HG03432 (cell line): ENCODE measurements around the gene VEGFB.

ENCODE experiments used
- ATAC-seq: cut with Tn5 transposase; IDR thresholded peaks from one replicate; pipeline ENCODE4 v1.9.1; 2021; ENCODE audit warnings: mild to moderate bottlenecking, moderate library complexity; ENCODE audit not compliant: unreplicated experiment

Gene VEGFB

DNA sequence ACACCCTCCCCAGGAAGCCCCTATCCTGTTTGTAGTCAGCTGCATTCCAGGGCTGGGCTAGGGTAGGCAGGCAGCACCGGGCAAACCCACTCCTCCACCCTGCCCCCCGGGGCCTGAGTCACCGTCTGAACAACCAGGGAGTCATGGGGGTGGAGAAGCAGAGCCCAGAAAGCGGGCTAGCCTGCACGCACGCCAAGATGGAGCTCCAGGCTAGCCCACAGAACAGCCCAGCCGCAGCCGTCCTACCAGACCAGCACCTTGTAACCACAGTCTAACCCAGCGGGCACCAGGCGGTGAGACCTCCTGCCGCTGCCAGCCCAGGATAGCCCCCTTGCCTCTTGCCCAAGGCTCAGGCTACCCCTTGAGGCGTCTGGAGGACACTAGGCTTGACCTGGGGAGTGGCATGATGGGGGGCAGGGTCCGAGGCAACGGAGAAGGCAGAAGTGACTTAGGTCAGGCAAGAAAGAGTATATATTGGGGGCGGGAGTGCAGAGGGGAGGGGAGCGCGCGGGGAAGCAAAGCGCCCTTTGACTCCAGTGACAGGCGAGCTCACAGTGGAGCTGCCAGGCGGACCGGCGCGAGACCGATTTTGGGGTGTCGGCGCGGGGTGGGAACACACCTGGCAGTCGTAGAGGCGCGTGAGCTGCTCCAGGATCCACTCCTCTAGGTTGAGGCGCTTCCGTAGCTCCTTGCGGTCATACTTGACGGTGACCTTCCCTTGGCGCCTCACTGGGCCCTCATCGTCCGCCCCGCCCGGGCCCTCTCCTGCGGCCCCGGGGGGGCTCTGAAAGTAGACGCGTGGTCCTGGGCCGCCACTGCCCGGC, 11.6 kb downstream of the VEGFB start:
- no peak for ATAC-seq

DNA sequence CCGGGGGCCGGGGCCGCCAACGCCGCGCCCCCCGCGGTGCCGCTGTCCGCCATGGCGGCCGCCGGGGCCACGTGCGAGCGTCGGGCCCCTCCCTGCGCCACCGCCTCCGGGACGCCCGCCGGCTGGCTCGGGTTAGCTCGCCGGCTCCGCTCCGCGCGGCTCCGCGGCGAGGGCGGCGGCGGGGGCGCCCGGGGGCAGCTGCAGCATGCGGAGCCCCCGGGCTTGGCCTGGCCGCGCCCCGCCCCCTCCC, 12.2 kb downstream of the VEGFB start:
- ATAC-seq = peak; percentile 9

DNA sequence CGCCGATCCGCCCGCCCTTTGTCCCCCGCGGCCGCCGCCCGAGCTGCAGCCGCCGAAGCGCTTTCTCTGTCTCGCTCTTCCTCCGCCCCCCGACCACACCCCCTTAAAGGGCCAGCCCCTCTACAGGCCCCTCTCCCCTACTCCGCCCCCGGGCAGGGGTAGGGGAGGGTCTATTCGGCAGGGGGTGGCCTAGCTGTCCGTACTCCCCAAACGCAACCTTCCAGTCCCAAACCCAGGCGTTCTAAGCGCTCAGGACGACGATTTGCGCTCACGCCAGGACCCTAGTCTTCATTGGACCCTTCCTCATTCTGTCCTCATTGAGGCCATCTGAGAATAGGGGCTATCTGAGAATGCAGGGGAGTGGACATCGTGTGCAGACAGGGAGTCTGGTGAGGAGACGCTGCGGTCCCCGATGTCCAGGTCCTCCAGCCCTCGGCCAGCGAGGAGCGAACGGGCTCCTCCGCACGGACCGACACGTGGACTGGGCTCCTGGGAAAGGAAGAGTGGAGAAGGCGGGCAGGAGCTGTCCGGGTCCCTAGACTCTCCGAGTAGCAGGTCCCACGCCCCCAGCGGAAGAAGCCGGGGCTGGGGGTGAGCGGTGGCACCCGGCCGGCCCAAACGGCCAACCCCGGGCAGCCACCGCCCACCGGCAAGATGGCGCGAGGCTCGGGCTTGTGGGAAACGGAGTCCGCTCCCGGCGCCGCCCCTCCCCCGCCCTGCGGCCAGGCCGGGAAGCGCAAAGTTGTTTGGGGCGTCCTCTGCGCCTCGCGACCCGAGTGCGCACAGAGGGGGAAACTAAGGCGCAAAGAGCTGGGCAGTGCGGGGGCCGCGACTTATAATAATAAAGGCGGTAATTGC, 12.7 kb downstream of the VEGFB start, which contains the start of gene PPP1R14B:
TSS of gene PPP1R14B (minus strand) at position 73 of the 858 bp plus-strand sequence. CDS start 270 bp downstream, outside the sequence.
- ATAC-seq = peak; percentile 43

DNA sequence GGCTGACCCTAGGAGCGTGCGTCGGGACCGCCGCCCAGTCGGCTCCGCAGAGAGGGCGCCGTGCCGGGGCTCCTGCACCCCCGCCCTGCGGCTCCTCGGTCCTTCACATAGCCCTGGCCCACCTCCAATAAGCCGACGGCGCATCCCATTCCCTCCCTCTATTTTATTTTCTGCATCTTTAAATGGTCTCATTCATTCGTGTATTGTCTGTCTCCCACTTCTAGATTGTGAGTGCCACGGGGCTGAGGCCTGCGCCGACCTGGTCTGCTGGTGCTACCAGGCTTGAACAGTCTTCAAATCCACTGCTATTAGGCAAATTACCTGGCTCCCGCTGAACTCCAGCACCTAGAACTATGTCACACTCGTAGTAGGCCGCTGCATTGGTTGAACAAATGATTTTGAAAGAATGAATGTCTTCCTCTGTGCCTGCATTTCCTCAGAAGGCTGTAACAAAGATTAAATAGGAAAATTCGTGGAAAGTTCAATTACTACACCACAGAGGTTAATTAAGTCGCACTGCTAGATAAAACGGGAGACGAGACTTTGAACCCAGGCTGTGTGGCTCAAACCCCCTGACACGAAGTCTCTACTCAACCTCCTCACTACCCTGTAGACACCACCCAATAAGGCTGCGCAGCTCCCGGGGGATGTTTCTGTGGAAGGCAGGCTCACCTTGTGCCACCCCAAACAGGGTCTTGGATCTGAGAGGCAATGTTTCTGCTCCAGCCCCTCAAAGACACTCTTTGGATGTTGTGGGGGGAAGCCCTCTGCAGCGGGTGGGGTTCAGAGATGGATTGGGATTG, 13.5 kb downstream of the VEGFB start:
- ATAC-seq = no peak

DNA sequence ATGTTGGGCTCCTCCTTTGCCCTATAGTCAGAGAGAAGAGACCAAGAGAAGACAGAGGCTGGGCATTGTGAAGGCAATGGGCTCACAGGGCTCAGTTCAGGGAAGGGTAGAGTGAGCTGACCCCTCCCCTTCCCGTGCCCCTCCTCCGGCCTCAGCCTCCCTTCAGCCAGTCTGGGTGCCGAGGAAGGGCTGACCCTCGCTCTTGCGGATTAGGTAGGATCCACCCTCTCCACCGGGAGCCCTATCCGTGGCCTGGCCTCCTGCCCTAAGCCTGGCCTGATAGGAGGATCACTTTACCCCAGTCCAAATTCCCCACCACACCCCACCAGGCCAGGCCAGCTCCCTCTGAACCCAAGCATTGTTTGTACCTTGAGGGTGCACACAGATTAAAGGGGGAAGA, 14.2 kb downstream of the VEGFB start:
- no peak for ATAC-seq

DNA sequence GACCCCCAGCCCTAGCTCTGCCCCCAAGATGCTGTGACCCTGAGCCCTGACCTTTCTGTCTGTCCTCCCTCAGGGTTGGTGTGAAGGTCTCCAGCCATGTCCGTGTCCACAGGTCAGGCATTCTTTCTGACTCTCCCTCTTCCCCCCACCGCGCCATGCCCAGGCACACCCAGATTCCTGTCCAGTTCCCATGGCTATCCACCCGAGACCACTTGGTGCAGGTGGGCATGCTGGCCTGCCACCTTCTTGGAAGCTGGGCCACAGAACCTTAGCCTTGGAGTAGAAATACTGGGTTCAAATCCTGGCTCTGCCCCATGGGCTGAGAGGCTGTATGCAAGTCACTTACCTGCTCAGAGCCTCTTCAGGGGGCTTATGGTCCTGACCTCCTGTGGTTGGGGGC, 14.7 kb downstream of the VEGFB start:
- ATAC-seq = no peak

DNA sequence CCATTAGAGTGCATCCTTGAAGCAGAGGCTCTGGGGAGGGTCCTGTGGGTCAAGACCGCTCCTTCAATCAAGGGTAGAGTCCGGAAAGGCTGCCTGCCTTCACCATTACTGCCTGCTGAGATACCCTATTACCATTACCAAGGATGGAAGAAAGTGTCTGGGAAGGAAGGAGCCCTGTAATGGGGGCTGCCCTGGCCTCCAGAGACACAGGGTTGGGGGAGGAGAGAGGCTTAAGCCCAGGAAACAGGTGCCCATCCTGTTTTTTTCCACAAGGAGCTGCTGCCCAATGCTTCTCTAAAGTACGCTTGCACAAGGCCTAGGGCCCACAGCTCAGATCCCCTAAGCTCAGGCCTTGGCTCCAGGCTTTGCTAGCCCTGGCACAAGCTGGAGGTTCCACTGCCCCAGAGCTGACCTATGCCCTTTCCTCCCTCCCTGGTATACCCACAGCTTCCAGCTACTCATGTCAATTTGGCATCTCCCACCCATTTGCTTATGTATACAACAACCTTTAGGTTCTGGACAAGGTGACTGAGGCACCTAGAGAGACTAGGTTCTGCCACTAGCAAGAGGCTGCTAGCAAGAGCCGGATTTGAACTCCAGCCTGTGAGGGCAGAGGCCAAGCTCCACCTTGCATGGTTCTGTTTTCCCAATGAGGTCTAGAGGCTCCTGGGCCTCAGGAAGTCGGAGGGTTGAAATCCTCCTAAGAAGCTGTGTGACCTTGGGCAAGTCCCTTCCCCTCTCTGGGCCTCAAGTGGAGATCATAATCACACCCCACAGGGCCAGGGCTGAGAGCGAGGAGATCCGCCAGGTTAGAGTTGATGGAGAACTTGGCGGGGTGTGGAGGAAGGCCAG, 15.4 kb downstream of the VEGFB start:
- no peak for ATAC-seq

DNA sequence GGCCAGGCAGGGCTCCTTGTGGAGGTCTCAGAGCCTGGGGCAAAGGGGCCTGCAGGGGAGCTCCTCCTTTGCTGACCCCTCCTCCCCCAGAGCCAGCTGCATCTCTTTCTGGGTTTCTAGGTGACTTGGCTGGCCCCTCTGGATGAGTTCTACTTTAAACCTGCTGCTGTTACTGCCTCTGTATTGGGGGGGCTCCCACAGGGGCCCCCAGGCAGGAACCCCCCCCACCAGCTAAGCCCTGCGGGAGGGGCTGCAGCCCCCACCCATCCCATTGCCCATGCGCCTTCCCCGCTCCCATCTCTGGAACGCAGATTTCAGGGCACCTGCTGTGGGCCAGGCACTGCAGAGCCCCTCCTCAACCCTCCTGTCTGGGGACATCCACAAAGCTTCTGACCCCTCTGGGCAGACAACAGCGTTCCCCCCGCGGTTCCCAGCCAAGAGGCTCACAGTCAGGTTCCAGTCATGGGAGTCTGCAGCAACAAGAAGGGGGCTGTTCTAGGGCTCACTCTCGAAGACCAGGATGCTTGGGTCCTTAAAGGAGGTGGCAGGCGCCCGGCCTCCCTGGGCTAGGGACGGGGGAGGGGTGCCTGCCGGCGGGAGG, 16.1 kb downstream of the VEGFB start:
- no peak for ATAC-seq

DNA sequence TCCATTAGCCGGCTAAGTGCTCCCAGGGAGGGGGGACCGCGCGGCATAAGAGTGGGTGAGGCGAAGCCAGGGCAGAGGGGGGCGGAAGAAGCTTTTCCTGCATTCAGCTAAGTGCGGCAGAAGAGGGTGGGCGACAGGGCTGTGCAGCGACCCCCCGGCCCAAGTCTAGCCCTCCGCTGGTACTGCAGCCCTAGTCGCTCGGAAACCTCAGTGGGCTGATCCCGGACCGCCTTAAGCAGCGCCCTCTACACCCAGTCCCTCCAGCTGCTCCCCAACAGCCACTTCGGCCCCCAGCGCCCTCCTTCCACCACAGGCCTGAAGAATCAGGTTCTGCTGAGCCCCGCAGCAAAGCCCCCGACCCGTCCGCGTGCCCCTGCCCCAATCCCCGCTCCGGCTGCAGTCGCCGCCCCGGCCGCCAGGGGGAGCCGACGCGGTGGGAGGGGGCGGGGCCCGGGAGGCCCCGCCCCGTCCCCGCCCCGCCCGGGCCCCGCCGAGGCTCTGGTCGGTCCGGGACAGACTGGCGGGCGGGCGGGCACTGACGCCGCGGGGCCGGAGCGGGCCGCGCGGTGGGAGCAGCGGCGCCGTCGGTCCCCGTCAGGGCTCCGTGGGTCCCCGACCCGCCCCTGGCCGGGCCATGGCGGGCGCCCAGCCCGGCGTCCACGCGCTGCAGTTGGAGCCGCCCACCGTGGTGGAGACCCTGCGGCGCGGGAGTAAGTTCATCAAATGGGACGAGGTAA, 16.8 kb downstream of the VEGFB start, which contains the start of gene PLCB3:
TSS of gene PLCB3 (plus strand) at position 515 of the 737 bp plus-strand sequence. CDS start at position 635, 120 bp downstream.
- ATAC-seq = peak; percentile 51

DNA sequence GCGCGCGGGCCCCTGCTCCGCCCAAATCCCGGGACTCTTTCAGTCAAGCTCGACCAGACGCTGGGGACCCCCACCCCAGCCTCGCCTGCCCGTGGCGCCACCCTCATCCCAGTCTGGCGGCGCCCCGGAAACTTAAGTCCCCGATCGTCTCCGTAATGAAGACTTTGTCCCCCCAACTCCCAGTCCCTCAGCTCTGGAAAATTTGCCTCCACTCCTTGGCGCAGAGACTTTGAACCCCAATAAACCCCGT, 17.3 kb downstream of the VEGFB start:
- no peak for ATAC-seq

DNA sequence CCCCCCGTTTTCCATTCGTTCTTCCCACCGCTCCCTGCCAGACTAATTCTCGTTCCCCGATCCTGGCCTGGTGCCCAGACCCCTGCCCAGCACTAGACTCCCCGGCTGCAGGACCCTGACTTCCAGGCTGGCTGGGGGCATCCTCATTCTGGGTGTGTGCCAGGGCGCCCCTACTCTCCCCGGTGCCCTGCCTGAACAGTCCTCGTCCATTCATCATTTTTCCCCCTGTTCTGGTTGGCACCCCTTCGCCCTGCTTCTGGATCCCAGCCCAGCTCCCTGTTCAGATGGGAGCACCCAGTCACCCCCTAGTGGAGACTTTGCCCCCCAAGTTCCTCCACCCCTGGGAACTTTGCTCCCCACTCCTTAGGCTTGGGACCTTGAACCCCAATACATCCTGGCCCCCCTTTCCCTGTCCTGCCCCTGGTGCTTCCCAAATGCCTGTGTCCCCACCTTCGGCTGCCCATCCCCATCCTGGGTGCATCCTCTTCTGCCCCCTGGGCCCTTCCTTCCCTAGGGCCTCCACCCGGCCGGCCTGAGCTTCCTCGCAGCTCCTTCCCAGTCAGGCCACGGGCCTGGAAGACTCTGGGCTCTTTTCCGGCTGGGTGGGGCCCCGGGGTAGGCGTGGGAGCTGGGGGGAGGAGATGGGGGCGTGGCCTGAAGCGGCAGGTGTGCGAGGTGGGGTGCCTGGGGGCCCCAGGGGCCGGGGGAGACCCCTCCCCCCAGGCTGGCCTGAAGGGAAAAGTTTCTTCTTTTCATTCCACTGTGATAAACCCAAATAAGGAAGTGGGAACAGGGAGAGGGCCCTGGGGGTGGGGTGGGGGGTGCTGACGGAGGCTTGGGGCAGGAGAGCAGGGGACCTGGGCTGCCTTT, 17.9 kb downstream of the VEGFB start:
- no peak for ATAC-seq

DNA sequence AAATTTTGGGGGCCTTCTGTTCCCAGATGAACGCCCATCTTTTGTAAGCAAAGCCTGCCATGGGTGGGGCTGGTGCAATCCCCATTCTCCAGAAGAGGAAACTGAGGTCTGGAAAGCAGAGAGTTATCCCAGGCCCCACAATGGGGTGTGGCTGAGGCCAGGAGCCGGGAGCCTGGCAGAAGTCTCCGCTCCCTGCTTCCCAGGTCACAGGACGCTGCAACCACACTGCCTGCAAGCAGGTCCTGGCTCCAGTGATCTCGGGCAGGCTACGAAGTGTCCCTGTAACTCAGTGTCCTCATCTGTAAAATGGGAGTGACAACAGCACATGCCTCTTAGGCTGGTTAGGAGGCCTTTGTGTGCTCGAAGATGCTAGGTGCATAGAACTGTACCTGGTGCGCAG, 18.7 kb downstream of the VEGFB start:
- no peak for ATAC-seq

DNA sequence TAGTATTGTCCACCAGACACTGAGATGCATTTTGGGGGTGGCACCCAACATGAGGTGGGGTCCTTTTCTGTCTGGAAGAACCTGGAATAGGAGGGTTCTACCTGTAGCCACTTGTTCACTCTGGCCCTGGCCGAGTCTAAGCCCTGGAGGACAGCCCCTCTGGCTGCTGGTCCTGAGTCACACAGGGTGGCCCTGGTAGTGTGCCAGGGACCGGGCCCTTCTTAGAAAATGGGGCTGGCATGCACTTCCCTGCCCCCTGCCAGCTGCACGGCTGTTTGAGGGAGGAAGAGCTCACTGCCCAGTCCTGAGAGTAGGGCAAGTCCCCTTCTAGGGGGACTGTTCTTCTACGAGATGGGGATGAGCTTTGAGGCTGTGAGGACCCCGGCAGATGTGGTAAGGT, 19.1 kb downstream of the VEGFB start:
- no peak for ATAC-seq

DNA sequence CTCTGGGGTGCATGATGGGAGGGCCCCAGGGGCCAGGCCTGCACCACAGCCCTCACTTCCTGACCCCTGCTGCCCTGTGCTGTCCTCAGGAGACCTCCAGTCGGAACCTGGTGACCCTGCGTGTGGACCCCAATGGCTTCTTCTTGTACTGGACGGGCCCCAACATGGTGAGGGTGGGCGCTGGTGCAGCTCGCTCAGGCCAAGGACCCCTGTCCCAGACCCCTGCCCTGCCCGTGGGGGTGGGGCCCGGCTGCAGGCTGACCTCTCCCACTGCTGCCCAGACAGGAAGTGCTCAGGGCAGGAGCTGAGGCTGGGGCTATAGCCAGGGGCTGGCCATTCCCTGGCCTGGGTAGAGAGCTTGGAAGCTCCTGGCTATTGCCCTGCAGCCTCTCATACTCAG, 19.9 kb downstream of the VEGFB start:
- ATAC-seq = no peak

DNA sequence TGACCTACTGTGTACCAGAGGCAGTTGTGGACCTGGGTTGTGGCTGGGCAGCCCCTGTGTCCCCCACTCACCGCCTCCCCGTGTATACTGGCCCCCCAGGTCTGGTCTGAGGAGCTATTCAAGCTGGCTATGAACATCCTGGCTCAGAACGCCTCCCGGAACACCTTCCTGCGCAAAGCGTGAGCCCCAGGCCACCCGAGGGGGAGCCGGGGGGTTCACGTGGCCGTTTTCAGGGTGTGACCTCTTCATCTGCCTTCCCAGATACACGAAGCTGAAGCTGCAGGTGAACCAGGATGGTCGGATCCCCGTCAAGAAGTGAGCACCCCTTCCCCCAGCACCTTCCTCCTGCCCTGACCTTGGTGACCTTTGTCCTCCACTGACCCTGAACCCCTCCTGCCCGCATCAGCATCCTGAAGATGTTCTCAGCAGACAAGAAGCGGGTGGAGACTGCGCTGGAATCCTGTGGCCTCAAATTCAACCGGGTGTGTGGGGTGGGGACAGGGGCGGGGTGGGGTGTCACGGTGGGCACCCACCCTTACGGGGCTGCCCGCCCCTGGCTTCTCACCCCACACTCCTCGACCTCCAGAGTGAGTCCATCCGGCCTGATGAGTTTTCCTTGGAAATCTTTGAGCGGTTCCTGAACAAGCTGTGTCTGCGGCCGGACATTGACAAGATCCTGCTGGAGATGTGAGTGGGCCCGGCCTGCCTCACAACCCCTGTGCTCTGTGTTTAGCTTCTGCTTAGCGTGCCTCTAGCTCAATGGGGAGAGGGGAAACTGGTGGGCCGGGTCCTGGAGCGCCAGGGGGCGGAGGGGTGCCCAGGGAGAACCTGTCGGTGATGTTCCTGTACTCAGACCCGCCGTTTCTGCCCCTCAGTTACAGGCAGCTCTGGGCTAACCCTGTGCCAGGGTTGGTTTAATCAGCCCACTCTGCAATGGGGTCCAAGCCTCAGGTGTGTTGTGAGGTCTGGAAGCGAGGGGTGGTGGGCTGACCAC, 21.0 kb downstream of the VEGFB start:
- no peak for ATAC-seq

DNA sequence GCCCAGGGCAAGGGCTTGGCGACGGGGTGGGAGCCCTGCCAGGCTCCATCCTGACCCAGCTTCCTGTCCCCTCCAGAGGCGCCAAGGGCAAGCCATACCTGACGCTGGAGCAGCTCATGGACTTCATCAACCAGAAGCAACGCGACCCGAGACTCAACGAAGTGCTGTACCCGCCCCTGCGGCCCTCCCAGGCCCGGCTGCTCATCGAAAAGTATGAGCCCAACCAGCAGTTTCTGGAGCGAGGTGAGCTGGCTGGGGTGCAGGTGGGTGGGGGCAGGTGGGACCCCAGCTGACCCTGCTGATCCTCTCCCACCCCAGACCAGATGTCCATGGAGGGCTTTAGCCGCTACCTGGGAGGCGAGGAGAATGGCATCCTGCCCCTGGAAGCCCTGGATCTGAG, 21.9 kb downstream of the VEGFB start:
- ATAC-seq = no peak

DNA sequence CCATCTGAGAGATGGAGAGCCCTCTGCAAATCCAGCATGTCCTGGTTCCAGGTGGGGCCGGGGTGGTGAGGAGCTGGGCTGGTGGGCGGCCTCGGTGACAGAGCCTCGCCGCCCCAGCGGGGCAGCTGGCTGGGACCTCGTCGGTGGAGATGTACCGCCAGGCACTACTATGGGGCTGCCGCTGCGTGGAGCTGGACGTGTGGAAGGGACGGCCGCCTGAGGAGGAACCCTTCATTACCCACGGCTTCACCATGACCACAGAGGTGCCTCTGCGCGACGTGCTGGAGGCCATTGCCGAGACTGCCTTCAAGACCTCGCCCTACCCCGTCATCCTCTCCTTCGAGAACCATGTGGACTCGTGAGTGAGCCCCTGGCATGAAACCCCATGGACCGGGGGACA, 24.0 kb downstream of the VEGFB start:
- no peak for ATAC-seq
